Mononuclear cell (primary cell): Measurements from ENCODE around the gene HIBADH. TPM values are rescaled to one million over a fixed set of nuclear protein-coding genes. Genes with fewer than 3 reads are reported as not detected.

Experiments
- H3K27me3 ChIP-seq: 2 replicates; pipeline ENCODE4 v1.6.0; 2011; ENCODE audit warnings: low read length, control low read depth; ENCODE audit not compliant: insufficient read depth
- H3K4me1 ChIP-seq: 2 replicates; pipeline ENCODE4 v1.5.1; 2011; ENCODE audit warnings: mild to moderate bottlenecking, low read length, control low read depth; ENCODE audit not compliant: insufficient read depth
- H3K4me3 ChIP-seq: 2 replicates; pipeline ENCODE4 v1.5.1; 2011; ENCODE audit warnings: mild to moderate bottlenecking, low read length, moderate library complexity
- H3K9me3 ChIP-seq: 2 replicates; pipeline ENCODE4 v1.5.1; 2011; ENCODE audit warnings: low read depth, mild to moderate bottlenecking, control low read depth, low read length
- total RNA-seq: library from RNA; depleted of rRNA; stranded (reverse); fragments of >200 nt; gene quantifications from one replicate; pipeline ENCODE4 v1.2.3, GENCODE V29; 2012

Gene HIBADH
- total RNA-seq, 1 donor = 6.6 TPM

GRCh38 chr7:27535795-27536194 is 126.9 kb downstream of the HIBADH start:
- Histone ChIP-seq H3K4me1 (no peaks in the 10 kb centered on the region), H3K4me3 (no peak overlapping the region), H3K27me3 (no peaks in the 10 kb centered on the region), H3K9me3 (no peaks in the 10 kb centered on the region)

GRCh38 chr7:27533652-27534081 is 129.0 kb downstream of the HIBADH start:
- H3K4me1 ChIP-seq = no peaks in the 10 kb centered on the region
- no peaks in the 10 kb centered on the region for H3K27me3 ChIP-seq
- no peak overlapping the region for H3K4me3 ChIP-seq
- H3K9me3 ChIP-seq = no peaks in the 10 kb centered on the region

GRCh38 chr7:27532314-27532713 is 130.4 kb downstream of the HIBADH start:
- H3K4me1 ChIP-seq = no peaks in the 10 kb centered on the region
- H3K4me3 ChIP-seq = no peak overlapping the region
- no peaks in the 10 kb centered on the region for H3K27me3 ChIP-seq
- H3K9me3 ChIP-seq = no peaks in the 10 kb centered on the region

GRCh38 chr7:27527348-27527714 is 135.4 kb downstream of the HIBADH start:
- Histone ChIP-seq H3K4me1 (no peaks in the 10 kb centered on the region), H3K4me3 (no peak overlapping the region), H3K27me3 (no peaks in the 10 kb centered on the region), H3K9me3 (no peaks in the 10 kb centered on the region)

- no peaks in the 10 kb centered on the region for H3K4me1 ChIP-seq
- no peak overlapping the region for H3K4me3 ChIP-seq
- H3K27me3 ChIP-seq = no peaks in the 10 kb centered on the region
- no peaks in the 10 kb centered on the region for H3K9me3 ChIP-seq
These were observed 135.9 kb downstream of the HIBADH start for GRCh38 chr7:27526611-27527347.

GRCh38 chr7:27526131-27526530 is 136.6 kb downstream of the HIBADH start:
- no peaks in the 10 kb centered on the region for H3K27me3 ChIP-seq
- H3K4me1 ChIP-seq = no peaks in the 10 kb centered on the region
- no peak overlapping the region for H3K4me3 ChIP-seq
- H3K9me3 ChIP-seq = no peaks in the 10 kb centered on the region

- Histone ChIP-seq H3K4me1 (no peaks in the 10 kb centered on the region), H3K27me3 (no peaks in the 10 kb centered on the region), H3K4me3 (no peak overlapping the region), H3K9me3 (no peaks in the 10 kb centered on the region)
These were observed 139.4 kb downstream of the HIBADH start for GRCh38 chr7:27523321-27523720.

- Histone ChIP-seq H3K4me3 (no peak overlapping the region), H3K4me1 (no peaks in the 10 kb centered on the region), H3K27me3 (no peaks in the 10 kb centered on the region), H3K9me3 (no peaks in the 10 kb centered on the region)
These were observed 140.1 kb downstream of the HIBADH start for GRCh38 chr7:27522566-27522965.

- Histone ChIP-seq H3K4me3 (no peak overlapping the region), H3K9me3 (no peaks in the 10 kb centered on the region), H3K4me1 (no peaks in the 10 kb centered on the region), H3K27me3 (no peaks in the 10 kb centered on the region)
These were observed 141.6 kb downstream of the HIBADH start for GRCh38 chr7:27520815-27521790.

- Histone ChIP-seq H3K9me3 (no peaks in the 10 kb centered on the region), H3K4me1 (no peaks in the 10 kb centered on the region), H3K27me3 (no peaks in the 10 kb centered on the region), H3K4me3 (no peak overlapping the region)
These were observed 142.8 kb downstream of the HIBADH start for GRCh38 chr7:27519793-27520469.

GRCh38 chr7:27518561-27519350 is 143.9 kb downstream of the HIBADH start:
- no peaks in the 10 kb centered on the region for H3K4me1 ChIP-seq
- H3K9me3 ChIP-seq = no peaks in the 10 kb centered on the region
- H3K4me3 ChIP-seq = no peak overlapping the region
- H3K27me3 ChIP-seq = no peaks in the 10 kb centered on the region

- H3K9me3 ChIP-seq = no peaks in the 10 kb centered on the region
- no peaks in the 10 kb centered on the region for H3K27me3 ChIP-seq
- H3K4me1 ChIP-seq = no peaks in the 10 kb centered on the region
- no peak overlapping the region for H3K4me3 ChIP-seq
These were observed 146.3 kb downstream of the HIBADH start for GRCh38 chr7:27516421-27516820.

GRCh38 chr7:27515933-27516332 is 146.8 kb downstream of the HIBADH start:
- H3K4me3 ChIP-seq = no peak overlapping the region
- H3K27me3 ChIP-seq = no peaks in the 10 kb centered on the region
- no peaks in the 10 kb centered on the region for H3K9me3 ChIP-seq

GRCh38 chr7:27514861-27515260 is 147.8 kb downstream of the HIBADH start:
- Histone ChIP-seq H3K9me3 (no peaks in the 10 kb centered on the region), H3K4me1 (no peaks in the 10 kb centered on the region), H3K27me3 (no peaks in the 10 kb centered on the region), H3K4me3 (no peak overlapping the region)

More at GRCh38 chr7:27515933-27516332, 146.8 kb downstream of the HIBADH start:
- no peaks in the 10 kb centered on the region for H3K4me1 ChIP-seq
